GM03348 (cell line): ENCODE measurements around the gene SLC25A33.
"Not testable (repeated sequence)": the region's sequence is repeated elsewhere in the genome, so short reads cannot be mapped to it uniquely, and the experiment has no call there.

Experiments used
- DNase-seq: peaks from one replicate; pipeline ENCODE4 v3.0.0; 2012; ENCODE audit warnings: low spot score

SLC25A33 gene

GRCh38 chr1:9539165-9539828 lies at the start of gene SLC25A33:
Gene SLC25A33 (plus strand): TSS chr1:9539465. CDS start chr1:9539692, 227 bp downstream.
- DNase-seq = peak; percentile 99

- DNase-seq = peak; percentile 93
Measured at GRCh38 chr1:9490605-9491339, 48.5 kb upstream of the SLC25A33 start.

- DNase-seq = no peak
Measured at GRCh38 chr1:9493326-9493725, 45.9 kb upstream of the SLC25A33 start.

GRCh38 chr1:9494936-9495758 lies 44.1 kb upstream of the SLC25A33 start:
- peak; percentile 87 for DNase-seq

GRCh38 chr1:9495854-9496374 lies 43.4 kb upstream of the SLC25A33 start:
- no peak for DNase-seq

GRCh38 chr1:9500756-9501754 lies 38.2 kb upstream of the SLC25A33 start:
- DNase-seq = no peak

GRCh38 chr1:9503001-9503675 lies 36.1 kb upstream of the SLC25A33 start:
- no peak for DNase-seq

- no peak for DNase-seq
Measured at GRCh38 chr1:9505143-9505542, 34.1 kb upstream of the SLC25A33 start.

GRCh38 chr1:9506901-9507300 lies 32.4 kb upstream of the SLC25A33 start:
- DNase-seq = no peak

GRCh38 chr1:9510130-9510529 lies 29.1 kb upstream of the SLC25A33 start:
- no peak for DNase-seq

GRCh38 chr1:9515550-9515949 lies 23.7 kb upstream of the SLC25A33 start:
- DNase-seq = not testable (repeated sequence)

GRCh38 chr1:9518454-9518998 lies 20.7 kb upstream of the SLC25A33 start:
- DNase-seq = no peak

- DNase-seq = no peak
Measured at GRCh38 chr1:9520411-9520810, 18.9 kb upstream of the SLC25A33 start.

GRCh38 chr1:9529190-9529589 lies 10.1 kb upstream of the SLC25A33 start:
- peak; percentile 47 for DNase-seq

- DNase-seq = no peak
Measured at GRCh38 chr1:9530320-9530719, 8.9 kb upstream of the SLC25A33 start.

- DNase-seq = no peak
Measured at GRCh38 chr1:9534953-9535352, 4.3 kb upstream of the SLC25A33 start.

GRCh38 chr1:9536301-9536700 lies 3.0 kb upstream of the SLC25A33 start:
- no peak for DNase-seq

GRCh38 chr1:9537863-9538668 lies 1.2 kb upstream of the SLC25A33 start:
- no peak for DNase-seq

GRCh38 chr1:9538669-9539164 lies 548 bp upstream of the SLC25A33 start:
- no peak for DNase-seq
